ENCODE data around the gene TNIP3.

DNA sequence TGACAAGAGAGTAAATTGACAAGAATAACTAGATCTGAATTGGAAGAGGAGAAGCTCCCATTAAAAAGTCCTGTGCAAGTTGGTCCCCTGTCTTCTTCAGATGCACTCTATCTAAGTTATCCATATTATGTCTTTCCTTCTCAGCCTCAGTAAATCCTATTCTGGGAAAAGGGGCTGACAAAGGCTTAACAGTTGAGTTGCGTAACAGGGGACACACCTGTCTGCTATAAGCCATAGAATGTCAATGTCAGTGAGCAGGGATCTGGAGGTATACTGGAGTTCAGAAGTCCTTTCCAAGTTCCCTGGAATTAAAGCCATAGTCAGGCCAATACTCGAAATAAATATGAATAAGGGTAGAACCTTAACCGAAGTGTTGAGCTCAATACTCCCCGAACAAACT lies 26.3 kb upstream of the TNIP3 start:
- TF ChIP-seq EZH2 (IDR thresholded peaks at IDR 0.05; ENCODE audit: low read length): no peak
- TF ChIP-seq, protein P1, sequence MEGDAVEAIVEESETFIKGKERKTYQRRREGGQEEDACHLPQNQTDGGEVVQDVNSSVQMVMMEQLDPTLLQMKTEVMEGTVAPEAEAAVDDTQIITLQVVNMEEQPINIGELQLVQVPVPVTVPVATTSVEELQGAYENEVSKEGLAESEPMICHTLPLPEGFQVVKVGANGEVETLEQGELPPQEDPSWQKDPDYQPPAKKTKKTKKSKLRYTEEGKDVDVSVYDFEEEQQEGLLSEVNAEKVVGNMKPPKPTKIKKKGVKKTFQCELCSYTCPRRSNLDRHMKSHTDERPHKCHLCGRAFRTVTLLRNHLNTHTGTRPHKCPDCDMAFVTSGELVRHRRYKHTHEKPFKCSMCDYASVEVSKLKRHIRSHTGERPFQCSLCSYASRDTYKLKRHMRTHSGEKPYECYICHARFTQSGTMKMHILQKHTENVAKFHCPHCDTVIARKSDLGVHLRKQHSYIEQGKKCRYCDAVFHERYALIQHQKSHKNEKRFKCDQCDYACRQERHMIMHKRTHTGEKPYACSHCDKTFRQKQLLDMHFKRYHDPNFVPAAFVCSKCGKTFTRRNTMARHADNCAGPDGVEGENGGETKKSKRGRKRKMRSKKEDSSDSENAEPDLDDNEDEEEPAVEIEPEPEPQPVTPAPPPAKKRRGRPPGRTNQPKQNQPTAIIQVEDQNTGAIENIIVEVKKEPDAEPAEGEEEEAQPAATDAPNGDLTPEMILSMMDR (optimal IDR thresholded peaks at IDR 0.05 in 1 of 3, IDR thresholded peaks at IDR 0.05 in 1 of 3, conservative IDR thresholded peaks at IDR 0.05 in 1 of 3; ENCODE audit: extremely low read depth in 1 of 3, insufficient read depth in 2 of 3, low read length in 3 of 3): no peak

Data from keratinocyte (primary cell).